Measurements from ENCODE around the gene NUCKS1.

The NUCKS1 gene

GRCh38 chr1:205689479-205689878 lies 60.5 kb downstream of the NUCKS1 start:
- no peak for TF ChIP-seq CTCF (IDR thresholded peaks at IDR 0.05; ENCODE audit: control extremely low read depth, extremely low read depth, low read depth, missing control alignments)
- ChIA-PET CTCF (interaction anchor here (1.1 to 4.3 kb wide), 5 partner anchors 14 to 165 kb away, joined by 3 to 27 read pairs (median 4); no protein-coding TSS in a partner anchor), POLR2A (no interaction called here)
- no peak for DNase-seq (ENCODE audit: extremely low spot score)

DNA sequence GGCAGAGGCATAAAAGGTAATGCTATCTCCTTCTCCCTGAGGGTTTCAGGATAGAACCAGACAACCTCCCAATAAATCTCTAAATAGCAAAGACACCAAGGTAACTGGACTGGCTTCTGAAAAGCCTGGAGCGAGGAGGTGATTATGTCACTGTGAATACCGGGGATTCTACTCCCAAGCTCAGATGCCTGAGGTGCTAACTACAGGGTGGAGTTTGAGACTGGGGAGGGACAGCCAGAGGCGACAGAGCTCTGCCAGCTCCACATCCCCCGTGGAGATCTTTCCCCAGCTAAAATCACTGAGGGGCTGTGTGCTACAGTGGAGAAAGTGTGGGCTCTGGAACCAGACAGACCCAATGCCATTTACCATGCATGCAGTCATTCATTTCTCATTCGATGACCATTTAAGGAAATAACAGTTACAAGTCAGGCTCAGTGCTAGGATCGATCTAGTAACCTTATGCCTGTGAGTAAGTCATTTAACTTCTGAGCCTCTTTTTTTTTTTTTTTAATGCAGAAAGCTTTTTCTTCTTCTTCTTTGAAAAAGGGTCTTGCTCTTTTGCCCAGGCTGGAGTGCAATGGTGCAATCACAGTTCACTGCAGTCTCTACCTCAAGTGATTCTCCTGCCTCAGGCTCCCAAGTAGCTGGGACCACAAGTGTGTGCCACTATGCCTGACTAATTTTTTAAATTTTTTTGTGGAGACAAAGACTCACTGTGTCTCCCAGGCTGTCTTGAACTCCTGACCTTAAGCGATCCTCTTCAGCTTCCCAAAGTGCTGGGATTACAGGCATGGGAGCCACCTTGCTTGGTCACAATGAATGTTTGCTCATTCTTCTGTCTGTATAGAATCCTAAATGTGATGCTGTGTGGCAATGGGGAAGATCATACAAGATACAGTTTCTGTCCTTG lies 61.6 kb downstream of the NUCKS1 start:
- ChIA-PET CTCF (interaction anchor here (0.9 to 4.3 kb wide), 9 partner anchors 11 to 164 kb away, joined by 3 to 27 read pairs (median 4); no protein-coding TSS in a partner anchor), POLR2A (no interaction called here)
- no peak for DNase-seq (ENCODE audit: extremely low spot score)
- TF ChIP-seq CTCF (IDR thresholded peaks at IDR 0.05; ENCODE audit: control extremely low read depth, extremely low read depth, low read depth, missing control alignments) = no peak

GRCh38 chr1:205687242-205687641 lies 62.7 kb downstream of the NUCKS1 start:
- no peak for TF ChIP-seq CTCF (IDR thresholded peaks at IDR 0.05; ENCODE audit: control extremely low read depth, extremely low read depth, low read depth, missing control alignments)
- CTCF ChIA-PET = interaction anchor here (1.8 to 4.3 kb wide), 5 partner anchors 14 to 28 kb away, joined by 3 to 27 read pairs (median 11); no protein-coding TSS in a partner anchor
- POLR2A ChIA-PET = no interaction called here
- DNase-seq (ENCODE audit: extremely low spot score) = no peak

- no peak for TF ChIP-seq CTCF (IDR thresholded peaks at IDR 0.05; ENCODE audit: control extremely low read depth, extremely low read depth, low read depth, missing control alignments)
- CTCF ChIA-PET = interaction anchor here (0.6 to 6.1 kb wide), 5 partner anchors 11 to 30 kb away, joined by 3 to 46 read pairs (median 4); no protein-coding TSS in a partner anchor
- DNase-seq (ENCODE audit: extremely low spot score) = no peak
- POLR2A ChIA-PET = no interaction called here
Observed at GRCh38 chr1:205681364-205681763, 68.6 kb downstream of the NUCKS1 start.

DNA sequence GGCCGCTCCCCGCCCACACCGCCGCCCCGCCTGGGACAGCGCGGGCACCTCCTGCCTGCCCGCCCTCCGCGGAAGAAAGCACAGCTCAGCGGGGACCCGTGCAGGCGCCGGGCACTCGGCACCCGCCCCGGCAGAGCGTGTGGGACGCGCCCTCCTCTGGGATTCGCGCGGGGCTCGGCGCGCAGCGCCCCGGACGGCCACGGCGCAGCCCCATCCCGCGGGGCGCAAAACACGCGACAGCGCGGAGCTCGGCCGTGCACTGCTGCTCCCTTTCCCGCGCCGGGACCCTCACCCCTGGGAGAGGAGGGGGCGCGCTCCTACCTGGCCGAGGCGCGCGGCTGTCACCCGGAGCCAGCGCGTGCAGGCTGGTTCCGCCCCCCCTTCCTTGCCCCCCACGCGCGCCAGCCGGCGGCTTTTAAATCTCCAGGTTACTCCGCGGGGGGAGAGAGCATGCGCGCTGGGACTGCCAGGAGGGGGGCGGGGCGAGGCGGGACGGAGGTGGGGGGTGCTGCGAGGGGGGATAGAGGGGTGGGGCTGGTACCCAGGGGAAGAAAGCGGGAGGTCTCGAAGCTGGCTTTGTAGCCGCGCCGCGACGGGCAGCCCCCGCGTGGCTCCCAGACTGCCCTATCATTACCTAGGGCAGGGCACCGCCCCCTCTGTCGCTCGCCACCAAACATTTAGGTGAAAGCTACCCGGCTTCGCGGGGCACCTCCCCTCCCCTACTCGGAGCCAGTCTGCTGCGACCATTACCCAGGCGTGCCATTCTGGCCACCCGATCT lies 69.7 kb downstream of the NUCKS1 start, which contains the start of gene SLC45A3:
Gene SLC45A3, minus strand, starts transcription at position 437 of the 779 bp plus-strand sequence. CDS start 15,853 bp downstream, outside the sequence.
- no peak for TF ChIP-seq CTCF (IDR thresholded peaks at IDR 0.05; ENCODE audit: control extremely low read depth, extremely low read depth, low read depth, missing control alignments)
- DNase-seq (ENCODE audit: extremely low spot score) = peak; percentile 53
- ChIA-PET POLR2A (no interaction called here), CTCF (interaction anchor here (0.7 to 6.1 kb wide), 4 partner anchors 13 to 31 kb away, joined by 3 to 46 read pairs (median 7); no protein-coding TSS in a partner anchor)

All from GM10248 (cell line).